Ascending aorta (tissue), 2 donors: ENCODE data around the gene TMEM54. TPM values are rescaled to one million over a fixed set of nuclear protein-coding genes. Genes with fewer than 3 reads are reported as not detected.
A peak's percentile ranks its signal among the peaks of the same experiment; 100 is the strongest.

Experiments
- DNase-seq, 2 donors: peaks; one replicate each; pipeline ENCODE4 v3.0.0-alpha.2; 2019; ENCODE audit warnings: low spot score in 2 of 2
- H3K27ac ChIP-seq, 2 donors: fragments of 200-600 bp; sonication (generic); one replicate each; pipeline ENCODE4 v1.5.1; 2016 to 2017; ENCODE audit warnings: mild to moderate bottlenecking in 1 of 2
- H3K27me3 ChIP-seq: fragments of 200-600 bp; sonication (generic); one replicate; pipeline ENCODE4 v1.5.1; 2017
- H3K36me3 ChIP-seq, 2 donors: fragments of 200-600 bp; sonication (generic); one replicate each; pipeline ENCODE4 v1.5.1; 2016
- H3K4me1 ChIP-seq, 2 donors: fragments of 200-600 bp; sonication (generic); one replicate each; pipeline ENCODE4 v1.5.1; 2016 to 2017; ENCODE audit warnings: mild to moderate bottlenecking in 1 of 2
- H3K4me3 ChIP-seq, 2 donors: fragments of 200-600 bp; sonication (generic); one replicate each; pipeline ENCODE4 v1.5.1; 2016 to 2017; ENCODE audit warnings: mild to moderate bottlenecking in 1 of 2
- H3K9me3 ChIP-seq, 2 donors: fragments of 200-600 bp; sonication (generic); one replicate each; pipeline ENCODE4 v1.5.1; 2016
- intact Hi-C: fragments of 100-400 bp; cut with DNase I; formaldehyde crosslinking; loops from one replicate; pipeline ENCODE4 v1.15.1; 2023
- total RNA-seq: library from RNA; depleted of rRNA; stranded (reverse); fragments of >200 nt; gene quantifications from one replicate; pipeline ENCODE4 v1.1.0, GENCODE V29; 2016
- TF ChIP-seq, protein P1 (sequence below), 3 experiments: fragments of 200-600 bp in 2 of 3; fragments of 450-650 bp in 1 of 3; sonication (generic) in 2 of 3; IDR thresholded peaks; one replicate each; pipeline ENCODE4 v1.5.1; 2016 to 2019; ENCODE audit warnings: antibody characterized with exemption in 3 of 3, mild to moderate bottlenecking in 1 of 3, moderate library complexity in 1 of 3

The TMEM54 gene
- total RNA-seq, 1 donor from 2014 or later: 60.9 TPM

DNA sequence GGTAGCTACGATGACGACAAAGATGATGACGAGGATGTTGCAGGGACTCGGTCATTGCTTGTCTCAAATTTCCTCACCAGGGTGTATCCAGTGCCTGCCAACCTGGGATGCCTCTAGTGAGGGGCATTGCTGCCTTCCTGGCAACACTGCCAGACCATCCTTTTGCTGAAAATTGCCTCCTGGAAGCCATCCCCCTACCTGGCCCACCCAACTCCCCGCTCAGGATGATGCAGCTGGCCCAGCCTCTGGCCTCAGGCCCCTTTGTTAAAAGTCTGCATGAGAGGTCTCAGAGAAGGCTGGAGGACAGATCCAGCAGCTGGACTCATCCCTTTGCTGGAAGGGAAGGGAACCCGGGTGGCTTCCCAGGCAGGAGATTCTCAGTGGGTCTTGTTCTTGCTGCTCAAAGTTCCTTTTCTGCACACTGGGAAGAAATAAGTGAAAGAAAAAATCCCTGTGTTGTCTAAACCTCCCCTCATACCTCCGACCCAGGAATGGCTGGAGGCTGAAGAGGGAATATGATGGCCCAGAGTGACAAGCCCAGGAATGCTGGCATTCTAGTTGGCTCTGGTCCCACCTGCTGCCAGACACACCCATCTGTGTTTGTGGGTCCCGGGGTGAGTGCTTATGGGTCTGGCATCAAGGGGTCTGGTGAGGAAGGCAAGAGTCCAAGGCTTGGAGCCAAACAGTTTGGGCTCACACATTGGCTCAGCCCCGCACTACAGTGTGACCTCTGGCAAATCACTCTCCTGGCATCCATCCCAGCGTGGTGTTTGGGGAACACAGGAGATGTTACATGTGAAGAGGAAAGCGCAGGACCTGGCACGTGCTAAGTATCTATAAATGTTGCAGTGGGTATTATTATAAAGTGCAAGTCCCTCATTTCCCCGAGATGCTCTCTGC lies 23.7 kb downstream of the TMEM54 start:
- H3K27ac ChIP-seq: no peak overlapping the region
- H3K9me3 ChIP-seq: no peaks in the 10 kb centered on the region
- H3K4me3 ChIP-seq: no peak overlapping the region
- TF ChIP-seq, protein P1, sequence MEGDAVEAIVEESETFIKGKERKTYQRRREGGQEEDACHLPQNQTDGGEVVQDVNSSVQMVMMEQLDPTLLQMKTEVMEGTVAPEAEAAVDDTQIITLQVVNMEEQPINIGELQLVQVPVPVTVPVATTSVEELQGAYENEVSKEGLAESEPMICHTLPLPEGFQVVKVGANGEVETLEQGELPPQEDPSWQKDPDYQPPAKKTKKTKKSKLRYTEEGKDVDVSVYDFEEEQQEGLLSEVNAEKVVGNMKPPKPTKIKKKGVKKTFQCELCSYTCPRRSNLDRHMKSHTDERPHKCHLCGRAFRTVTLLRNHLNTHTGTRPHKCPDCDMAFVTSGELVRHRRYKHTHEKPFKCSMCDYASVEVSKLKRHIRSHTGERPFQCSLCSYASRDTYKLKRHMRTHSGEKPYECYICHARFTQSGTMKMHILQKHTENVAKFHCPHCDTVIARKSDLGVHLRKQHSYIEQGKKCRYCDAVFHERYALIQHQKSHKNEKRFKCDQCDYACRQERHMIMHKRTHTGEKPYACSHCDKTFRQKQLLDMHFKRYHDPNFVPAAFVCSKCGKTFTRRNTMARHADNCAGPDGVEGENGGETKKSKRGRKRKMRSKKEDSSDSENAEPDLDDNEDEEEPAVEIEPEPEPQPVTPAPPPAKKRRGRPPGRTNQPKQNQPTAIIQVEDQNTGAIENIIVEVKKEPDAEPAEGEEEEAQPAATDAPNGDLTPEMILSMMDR (IDR thresholded peaks at IDR 0.05): no peak
- H3K4me1 ChIP-seq: peaks cover 9 to 14% of the 10 kb centered on the region in 2 donors
- no peaks in the 10 kb centered on the region for H3K27me3 ChIP-seq
- DNase-seq: peak in 1 of 2 donors; percentile 35
- H3K36me3 ChIP-seq: no peaks in the 10 kb centered on the region
- intact Hi-C loops: no loop called here

DNA sequence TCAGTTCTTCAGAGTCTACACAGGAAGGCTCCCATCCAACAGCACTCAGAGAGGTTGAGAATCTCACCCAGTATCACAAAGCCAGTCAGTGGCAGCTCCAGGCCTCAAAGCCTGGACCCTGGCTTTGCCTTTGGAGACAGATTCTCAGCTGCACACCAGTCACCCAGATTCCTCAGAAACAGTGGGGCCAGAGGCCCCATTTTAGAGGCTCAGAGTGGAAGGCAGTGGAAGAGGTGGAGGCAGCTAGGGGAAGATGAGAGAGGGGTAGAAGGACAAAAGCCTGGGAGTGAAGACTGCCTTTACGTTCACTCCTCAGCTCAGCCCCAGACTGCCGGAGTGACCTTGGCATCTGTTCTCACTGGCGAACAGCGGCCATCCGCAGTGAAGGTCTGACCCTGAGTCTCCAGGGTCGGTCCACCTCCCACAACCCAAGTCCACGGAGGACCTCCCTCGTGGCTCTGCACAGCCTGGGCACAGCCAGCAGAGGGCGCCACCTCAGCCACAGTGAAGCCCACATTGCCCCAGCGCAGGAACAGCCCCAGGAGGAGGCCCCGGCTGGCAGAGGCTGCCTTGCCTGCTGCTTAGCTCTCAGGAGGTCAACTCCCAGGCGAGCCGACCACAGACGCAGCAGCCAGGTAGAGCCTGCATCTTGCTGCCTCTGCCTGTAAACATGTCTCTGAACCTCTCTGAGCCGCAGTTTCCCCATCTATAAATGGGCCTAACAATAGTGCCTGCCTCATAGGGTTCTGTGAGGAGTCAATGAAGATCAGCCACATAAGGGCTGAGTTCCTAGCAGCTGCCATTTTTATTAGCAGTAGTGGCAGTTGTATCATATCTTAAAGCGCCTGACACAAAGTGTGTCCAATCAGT lies 24.6 kb downstream of the TMEM54 start:
- Histone ChIP-seq H3K4me3 (no peak overlapping the region), H3K4me1 (peaks cover 4 to 9% of the 10 kb centered on the region in 2 donors), H3K27me3 (no peaks in the 10 kb centered on the region), H3K9me3 (no peaks in the 10 kb centered on the region), H3K36me3 (no peaks in the 10 kb centered on the region), H3K27ac (no peak overlapping the region)
- intact Hi-C loops: no loop called here
- peak in 1 of 2 donors; percentile 65 for DNase-seq
- TF ChIP-seq, protein P1 (IDR thresholded peaks at IDR 0.05): peak; percentile 47 to 81 (median 50)

DNA sequence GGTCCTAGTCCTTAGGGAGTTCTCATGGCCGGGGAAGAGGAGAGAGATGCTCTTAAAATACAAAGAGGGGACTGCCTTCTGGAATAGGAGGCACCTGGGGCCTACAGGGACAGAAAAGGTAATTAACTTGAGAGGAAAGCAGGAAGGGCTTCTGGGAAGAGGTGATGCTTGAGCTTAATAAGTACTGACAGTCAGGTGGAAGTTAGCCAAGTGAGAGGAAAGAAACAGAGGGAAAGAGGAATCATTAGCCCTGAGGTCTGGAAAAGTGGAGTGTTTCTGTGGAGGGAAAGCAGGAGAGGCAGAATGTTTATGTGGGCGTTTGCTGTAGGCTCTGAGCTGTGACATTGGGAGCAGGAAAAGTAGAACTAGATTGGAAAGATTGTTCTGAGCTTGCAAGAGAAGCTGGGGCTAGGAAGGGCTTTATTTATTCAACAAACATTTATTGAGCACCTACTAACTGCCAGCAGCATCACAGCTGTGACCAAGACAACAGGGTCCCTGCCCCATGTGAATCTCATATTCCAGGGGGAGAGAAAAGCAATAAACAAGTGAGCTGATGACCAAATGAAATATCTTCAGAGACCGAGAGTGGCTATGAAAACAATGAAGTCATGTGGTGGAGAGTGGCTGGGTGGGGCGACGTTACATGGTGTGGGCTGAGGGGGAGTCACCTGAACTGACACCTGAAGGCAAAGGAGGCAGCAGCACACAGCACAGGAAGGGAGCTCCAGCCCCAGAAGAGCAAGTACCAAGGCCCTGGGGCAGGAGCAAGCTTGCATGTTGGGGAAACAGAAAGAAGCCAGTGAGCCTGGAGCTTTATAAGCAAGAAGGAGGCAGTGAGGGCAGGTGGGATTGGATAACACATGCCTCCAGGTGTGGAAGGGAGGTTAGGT lies 26.1 kb downstream of the TMEM54 start:
- Histone ChIP-seq H3K9me3 (no peaks in the 10 kb centered on the region), H3K4me1 (peaks cover 3 to 16% of the 10 kb centered on the region in 2 donors), H3K27ac (no peak overlapping the region), H3K27me3 (no peaks in the 10 kb centered on the region), H3K4me3 (no peak overlapping the region), H3K36me3 (no peaks in the 10 kb centered on the region)
- intact Hi-C loops: no loop called here
- DNase-seq: peak in 1 of 2 donors; percentile 40
- TF ChIP-seq, protein P1 (IDR thresholded peaks at IDR 0.05): no peak

DNA sequence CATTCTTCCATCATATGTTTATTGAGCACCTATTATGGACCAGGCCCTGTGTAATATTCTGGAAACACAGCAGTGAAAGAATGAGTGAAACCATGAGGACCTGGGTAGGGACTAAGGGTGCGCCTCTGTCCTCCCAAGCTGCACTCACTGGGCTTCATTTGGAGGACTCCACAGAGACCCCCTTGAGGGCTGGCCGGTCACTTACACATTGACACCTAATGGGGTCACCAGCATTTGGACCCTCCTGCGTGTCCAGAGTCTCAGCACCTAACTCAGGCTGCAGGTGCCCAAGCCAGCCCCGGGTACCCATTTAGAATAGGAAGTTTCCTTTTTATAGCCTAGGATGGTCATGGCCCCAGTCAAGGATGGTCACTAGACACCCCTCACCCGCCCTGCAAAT lies 27.7 kb downstream of the TMEM54 start:
- intact Hi-C loops: no loop called here
- TF ChIP-seq, protein P1 (IDR thresholded peaks at IDR 0.05): no peak
- Histone ChIP-seq H3K36me3 (no peaks in the 10 kb centered on the region), H3K4me1 (peaks cover 4 to 21% of the 10 kb centered on the region in 2 donors), H3K27ac (no peak overlapping the region), H3K9me3 (no peaks in the 10 kb centered on the region), H3K27me3 (no peaks in the 10 kb centered on the region), H3K4me3 (no peak overlapping the region)
- peak in 1 of 2 donors; percentile 58 for DNase-seq

DNA sequence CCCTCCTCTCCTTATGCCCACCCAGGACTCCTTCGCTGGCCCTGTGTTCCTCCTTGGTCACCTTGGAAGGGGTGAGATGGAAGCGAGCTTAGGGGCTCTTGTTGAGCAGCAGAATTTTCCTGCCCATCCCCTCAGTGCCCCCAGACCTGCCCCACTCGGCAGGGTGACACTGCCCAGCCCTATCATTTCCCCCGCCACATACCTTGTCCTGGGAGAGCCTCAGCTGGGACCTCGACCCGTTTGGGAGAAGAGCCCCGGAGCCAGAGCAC lies 29.1 kb downstream of the TMEM54 start:
- TF ChIP-seq, protein P1 (IDR thresholded peaks at IDR 0.05): no peak
- no peaks in the 10 kb centered on the region for H3K9me3 ChIP-seq
- H3K4me1 ChIP-seq: peaks cover 4 to 21% of the 10 kb centered on the region in 2 donors
- DNase-seq: no peak
- H3K4me3 ChIP-seq: no peak overlapping the region
- intact Hi-C loops: loop anchor here (1.0 kb wide), 1 partner anchor 160 kb away; no protein-coding TSS in a partner anchor
- H3K27me3 ChIP-seq: no peaks in the 10 kb centered on the region
- H3K36me3 ChIP-seq: no peaks in the 10 kb centered on the region
- no peak overlapping the region for H3K27ac ChIP-seq
